Gastroesophageal sphincter (tissue), 3 donors: Measurements from ENCODE around the gene KDM4C.

Experiments
- CTCF ChIP-seq, 4 experiments: fragments of 200-600 bp in 2 of 4; fragments of 450-650 bp in 2 of 4; sonication (generic) in 1 of 4; IDR thresholded peaks; one replicate each; pipeline ENCODE4 v1.5.1; 2017 to 2019; ENCODE audit warnings: antibody characterized with exemption in 4 of 4, mild to moderate bottlenecking in 2 of 4, moderate library complexity in 2 of 4
- POLR2A ChIP-seq, 2 donors: fragments of 450-650 bp; IDR thresholded peaks; one replicate each; pipeline ENCODE4 v1.6.1; 2017; ENCODE audit warnings: antibody characterized with exemption in 2 of 2, mild to moderate bottlenecking in 2 of 2, moderate library complexity in 1 of 2

- no peak for TF ChIP-seq CTCF (IDR thresholded peaks at IDR 0.05)
- no peak for TF ChIP-seq POLR2A (IDR thresholded peaks at IDR 0.05)
Measured at GRCh38 chr9:7081065-7081600, 323.4 kb downstream of the KDM4C start.
